GM18508 (cell line): ENCODE data around the gene SCGB1A1.

Source experiments
- ATAC-seq: cut with Tn5 transposase; IDR thresholded peaks from one replicate; pipeline ENCODE4 v1.9.1; 2021; ENCODE audit warnings: moderate number of reproducible peaks; ENCODE audit not compliant: insufficient read depth, unreplicated experiment

SCGB1A1 gene

GRCh38 chr11:62471603-62472002 is 52.8 kb downstream of the SCGB1A1 start:
- ATAC-seq, result no peak

- no peak for ATAC-seq
These were observed 53.4 kb downstream of the SCGB1A1 start for GRCh38 chr11:62472063-62472884.
